HEK293T (cell line): Measurements from ENCODE around the gene DLK1.

Source experiments
- CTCF ChIA-PET: fragments of 350-600 bp; formaldehyde crosslinking; extraction: SDS; loops from one replicate; lab custom pipeline; 2021; ENCODE audit warnings: antibody characterized with exemption, inconsistent platforms; lab: Yijun Ruan, JAX
- POLR2A ChIA-PET: fragments of 350-600 bp; formaldehyde crosslinking; extraction: SDS; loops from one replicate; lab custom pipeline; 2020; ENCODE audit warnings: antibody characterized with exemption, inconsistent platforms; lab: Yijun Ruan, JAX
- DNase-seq: peaks from one replicate; pipeline ENCODE4 v3.0.0; 2012; ENCODE audit warnings: mixed read lengths; ENCODE audit errors: extremely low spot score
- ARNT ChIP-seq: fragments of 450-650 bp; IDR thresholded peaks from 2 replicates; pipeline ENCODE4 v1.6.1; 2017; ENCODE audit warnings: mild to moderate bottlenecking
- BHLHE40 ChIP-seq: fragments of 450-650 bp; IDR thresholded peaks from 2 replicates; pipeline ENCODE4 v1.6.1; 2016; ENCODE audit warnings: mild to moderate bottlenecking, moderate library complexity, borderline replicate concordance
- CTBP1 ChIP-seq: fragments of 450-650 bp; IDR thresholded peaks from 2 replicates; pipeline ENCODE4 v1.6.1; 2016; ENCODE audit warnings: borderline replicate concordance
- ELF4 ChIP-seq: fragments of 450-650 bp; IDR thresholded peaks from 2 replicates; pipeline ENCODE4 v1.6.1; 2017; ENCODE audit warnings: antibody characterized with exemption
- FOXA1 ChIP-seq: fragments of 450-650 bp; IDR thresholded peaks from 2 replicates; pipeline ENCODE4 v1.6.1; 2016; ENCODE audit warnings: mild to moderate bottlenecking
- FOXK2 ChIP-seq: fragments of 450-650 bp; IDR thresholded peaks from 2 replicates; pipeline ENCODE4 v1.6.1; 2016; ENCODE audit warnings: mild to moderate bottlenecking
- FOXM1 ChIP-seq: fragments of 450-650 bp; IDR thresholded peaks from 2 replicates; pipeline ENCODE4 v1.6.1; 2017; ENCODE audit warnings: mild to moderate bottlenecking, borderline replicate concordance
- HDGF ChIP-seq: fragments of 450-650 bp; IDR thresholded peaks from 2 replicates; pipeline ENCODE4 v1.6.1; 2017; ENCODE audit warnings: antibody characterized with exemption, borderline replicate concordance
- L3MBTL2 ChIP-seq: fragments of 450-650 bp; conservative IDR thresholded peaks from 2 replicates; pipeline ENCODE4 v1.6.1; 2016; ENCODE audit warnings: mild to moderate bottlenecking
- LEF1 ChIP-seq: fragments of 450-650 bp; IDR thresholded peaks from 2 replicates; pipeline ENCODE4 v1.6.1; 2017; ENCODE audit warnings: mild to moderate bottlenecking, borderline replicate concordance
- NFRKB ChIP-seq: fragments of 450-650 bp; IDR thresholded peaks from 2 replicates; pipeline ENCODE4 v1.6.1; 2016; ENCODE audit warnings: mild to moderate bottlenecking, moderate library complexity
- SP1 ChIP-seq: fragments of 450-650 bp; IDR thresholded peaks from 2 replicates; pipeline ENCODE4 v1.6.1; 2017
- SUZ12 ChIP-seq: fragments of 450-650 bp; IDR thresholded peaks from 2 replicates; pipeline ENCODE4 v1.6.1; 2016; ENCODE audit warnings: mild to moderate bottlenecking
- TARDBP ChIP-seq: fragments of 450-650 bp; IDR thresholded peaks from 2 replicates; pipeline ENCODE4 v1.6.1; 2016
- ZNF384 ChIP-seq: fragments of 450-650 bp; IDR thresholded peaks from 2 replicates; pipeline ENCODE4 v1.6.1; 2016
- TF ChIP-seq, protein P1 (sequence below): fragments of 450-650 bp; IDR thresholded peaks from 2 replicates; pipeline ENCODE4 v1.6.1; 2016

DLK1 gene

GRCh38 chr14:100693877-100694578 is 32.7 kb upstream of the DLK1 start:
- ChIA-PET POLR2A (no interaction called here), CTCF (interaction anchor here (0.6 to 0.9 kb wide), 3 partner anchors 12 to 309 kb away, joined by 3 to 5 read pairs (median 4); no protein-coding TSS in a partner anchor)

GRCh38 chr14:100694579-100695422 is 31.9 kb upstream of the DLK1 start:
- ChIA-PET POLR2A (no interaction called here), CTCF (no interaction called here)
- no peak for DNase-seq
- TF ChIP-seq NFRKB (no peak), SP1 (no peak), L3MBTL2 (no peak), CTBP1 (no peak), LEF1 (no peak), ZNF384 (no peak), FOXK2 (no peak), ELF4 (no peak)
- TF ChIP-seq, protein P1, sequence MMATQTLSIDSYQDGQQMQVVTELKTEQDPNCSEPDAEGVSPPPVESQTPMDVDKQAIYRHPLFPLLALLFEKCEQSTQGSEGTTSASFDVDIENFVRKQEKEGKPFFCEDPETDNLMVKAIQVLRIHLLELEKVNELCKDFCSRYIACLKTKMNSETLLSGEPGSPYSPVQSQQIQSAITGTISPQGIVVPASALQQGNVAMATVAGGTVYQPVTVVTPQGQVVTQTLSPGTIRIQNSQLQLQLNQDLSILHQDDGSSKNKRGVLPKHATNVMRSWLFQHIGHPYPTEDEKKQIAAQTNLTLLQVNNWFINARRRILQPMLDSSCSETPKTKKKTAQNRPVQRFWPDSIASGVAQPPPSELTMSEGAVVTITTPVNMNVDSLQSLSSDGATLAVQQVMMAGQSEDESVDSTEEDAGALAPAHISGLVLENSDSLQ: no peak

More at GRCh38 chr14:100693877-100694578, 32.7 kb upstream of the DLK1 start:
- no peak for DNase-seq
- TF ChIP-seq FOXK2 (no peak), SP1 (no peak), ELF4 (no peak), L3MBTL2 (no peak), HDGF (no peak), FOXA1 (no peak), ZNF384 (no peak), ARNT (no peak), LEF1 (no peak), CTBP1 (no peak), TARDBP (no peak), NFRKB (no peak), FOXM1 (no peak), SUZ12 (no peak), BHLHE40 (no peak)
- TF ChIP-seq, protein P1: no peak

DNA sequence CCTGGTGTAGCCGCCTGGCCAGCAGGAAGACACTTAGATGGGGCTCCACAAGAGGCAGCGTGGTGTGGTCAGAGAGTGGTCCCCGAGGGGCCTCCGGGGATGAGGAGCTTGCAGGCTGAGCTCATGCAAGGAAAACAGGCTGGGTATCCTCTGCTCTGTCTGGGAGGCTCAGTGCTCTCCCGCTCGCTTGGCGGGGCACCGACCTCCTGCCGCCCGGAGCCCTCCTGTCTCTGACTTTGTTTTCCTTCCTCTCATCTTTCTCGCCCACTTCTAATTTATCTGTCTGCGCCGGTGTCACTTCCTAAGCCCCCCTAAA is 31.3 kb upstream of the DLK1 start:
- POLR2A ChIA-PET: no interaction called here
- DNase-seq: no peak
- TF ChIP-seq ZNF384 (no peak), TARDBP (no peak), SUZ12 (no peak), FOXK2 (no peak), SP1 (no peak), L3MBTL2 (no peak), CTBP1 (no peak), NFRKB (no peak), ARNT (no peak)
- CTCF ChIA-PET: no interaction called here

- POLR2A ChIA-PET: no interaction called here
Observed at GRCh38 chr14:100696008-100696407, 30.7 kb upstream of the DLK1 start.

GRCh38 chr14:100696590-100696989 is 30.1 kb upstream of the DLK1 start:
- ChIA-PET POLR2A (no interaction called here), CTCF (no interaction called here)
- TF ChIP-seq ARNT (no peak), FOXK2 (no peak), ELF4 (no peak), HDGF (no peak), TARDBP (no peak), BHLHE40 (no peak), FOXA1 (no peak), SUZ12 (no peak), L3MBTL2 (no peak), LEF1 (no peak), CTBP1 (no peak), NFRKB (no peak), SP1 (no peak), FOXM1 (no peak), ZNF384 (no peak)
- TF ChIP-seq, protein P1: no peak
- no peak for DNase-seq

More at GRCh38 chr14:100696008-100696407, 30.7 kb upstream of the DLK1 start:
- CTCF ChIA-PET: no interaction called here
- DNase-seq: no peak
- TF ChIP-seq CTBP1: no peak
- no peak for TF ChIP-seq FOXA1
- TF ChIP-seq ARNT: no peak
- no peak for TF ChIP-seq BHLHE40
- TF ChIP-seq TARDBP: no peak
- TF ChIP-seq SUZ12: no peak
- no peak for TF ChIP-seq SP1
- TF ChIP-seq HDGF: no peak
- TF ChIP-seq, protein P1: no peak
- TF ChIP-seq FOXK2: no peak
- TF ChIP-seq ZNF384: no peak
- TF ChIP-seq L3MBTL2: no peak
- TF ChIP-seq ELF4: no peak
- TF ChIP-seq LEF1: no peak
- no peak for TF ChIP-seq NFRKB
- no peak for TF ChIP-seq FOXM1
